Measurements from ENCODE around the gene MEGF11.

DNA sequence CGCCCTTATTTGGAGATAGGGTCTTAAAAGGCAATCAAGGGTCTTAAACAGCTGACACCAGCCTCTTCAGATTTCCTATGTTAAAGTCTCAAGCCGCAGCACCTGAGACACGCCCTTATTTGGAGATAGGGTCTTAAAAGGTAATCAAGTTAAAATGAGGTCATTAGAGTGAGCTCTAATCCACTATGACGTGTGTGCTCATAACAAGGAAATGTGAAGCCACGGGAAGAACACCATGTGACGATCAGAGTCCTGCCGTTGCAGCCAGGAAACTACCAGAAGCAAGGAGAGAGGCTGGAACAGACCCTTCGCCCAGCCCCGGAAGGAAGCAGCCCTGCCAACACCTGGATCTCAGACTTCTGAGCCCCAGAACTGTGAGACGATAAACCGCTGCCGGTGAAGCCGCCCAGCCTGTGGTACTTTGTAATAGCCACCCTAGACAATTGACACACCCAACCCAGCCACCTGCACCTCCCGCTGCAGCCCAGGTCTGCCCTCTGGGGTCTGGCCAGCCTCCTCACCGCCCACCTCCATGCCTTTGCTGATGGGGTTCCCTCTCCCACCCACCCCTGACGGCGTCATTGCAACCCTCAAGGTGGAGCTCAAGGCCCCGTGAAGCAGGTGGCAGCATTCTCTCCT is 137.9 kb downstream of the MEGF11 start:
- TF ChIP-seq GATA3 (IDR thresholded peaks at IDR 0.05; ENCODE audit: low read depth, low read length) (no peak), GATA2 (IDR thresholded peaks at IDR 0.05; ENCODE audit: low read depth, low read length) (no peak)
